Lower leg skin (tissue), 4 donors: ENCODE data around the gene TRIM44. TPM values are rescaled to one million over a fixed set of nuclear protein-coding genes. Genes with fewer than 3 reads are reported as not detected.
"Not testable (repeated sequence)": the region's sequence is repeated elsewhere in the genome, so short reads cannot be mapped to it uniquely, and the experiment has no call there.

Source experiments
- DNase-seq, 2 donors: peaks; one replicate each; pipeline ENCODE4 v3.0.0-alpha.2; 2019; ENCODE audit warnings: low spot score in 2 of 2
- H3K4me3 ChIP-seq: fragments of 200-600 bp; sonication (generic); 2 replicates; pipeline ENCODE4 v1.5.1; 2017; ENCODE audit warnings: mild to moderate bottlenecking, low read depth; ENCODE audit not compliant: poor library complexity, severe bottlenecking
- POLR2A ChIP-seq, 2 donors: fragments of 450-650 bp; IDR thresholded peaks; one replicate each; pipeline ENCODE4 v1.6.1; 2016 to 2017; ENCODE audit warnings: antibody characterized with exemption in 2 of 2, mild to moderate bottlenecking in 1 of 2, moderate library complexity in 1 of 2
- WGBS, 2 donors: methylation state at CpG; one replicate each; pipeline ENCODE4 v1.1.5; 2018; 5-methylcytosine and 5-hydroxymethylcytosine counted together
- intact Hi-C: fragments of 100-400 bp; cut with DNase I; formaldehyde crosslinking; loops from one replicate; pipeline ENCODE4 v1.15.0; 2023; ENCODE audit warnings: low total_unique reads
- total RNA-seq, 4 donors: library from RNA; depleted of rRNA; stranded (reverse); fragments of >200 nt; gene quantifications; one replicate each; pipeline ENCODE4 v1.1.0, GENCODE V29; 2016
- TF ChIP-seq, protein P1 (sequence below), 3 donors: fragments of 450-650 bp; IDR thresholded peaks; one replicate each; pipeline ENCODE4 v1.5.1; 2016; ENCODE audit warnings: antibody characterized with exemption in 3 of 3, mild to moderate bottlenecking in 3 of 3, moderate library complexity in 2 of 3

TRIM44 gene
- total RNA-seq, 4 donors from 2014 or later: 9.6 to 29.3 (median 23.8) TPM

GRCh38 chr11:35771722-35772121 lies 109.1 kb downstream of the TRIM44 start:
- H3K4me3 ChIP-seq: no peak overlapping the region
- no peak for DNase-seq
- WGBS, 2 donors: 97 to 99% methylated on average over 5 of the region's 5 CpGs
- intact Hi-C loops: no loop called here
- TF ChIP-seq, protein P1, sequence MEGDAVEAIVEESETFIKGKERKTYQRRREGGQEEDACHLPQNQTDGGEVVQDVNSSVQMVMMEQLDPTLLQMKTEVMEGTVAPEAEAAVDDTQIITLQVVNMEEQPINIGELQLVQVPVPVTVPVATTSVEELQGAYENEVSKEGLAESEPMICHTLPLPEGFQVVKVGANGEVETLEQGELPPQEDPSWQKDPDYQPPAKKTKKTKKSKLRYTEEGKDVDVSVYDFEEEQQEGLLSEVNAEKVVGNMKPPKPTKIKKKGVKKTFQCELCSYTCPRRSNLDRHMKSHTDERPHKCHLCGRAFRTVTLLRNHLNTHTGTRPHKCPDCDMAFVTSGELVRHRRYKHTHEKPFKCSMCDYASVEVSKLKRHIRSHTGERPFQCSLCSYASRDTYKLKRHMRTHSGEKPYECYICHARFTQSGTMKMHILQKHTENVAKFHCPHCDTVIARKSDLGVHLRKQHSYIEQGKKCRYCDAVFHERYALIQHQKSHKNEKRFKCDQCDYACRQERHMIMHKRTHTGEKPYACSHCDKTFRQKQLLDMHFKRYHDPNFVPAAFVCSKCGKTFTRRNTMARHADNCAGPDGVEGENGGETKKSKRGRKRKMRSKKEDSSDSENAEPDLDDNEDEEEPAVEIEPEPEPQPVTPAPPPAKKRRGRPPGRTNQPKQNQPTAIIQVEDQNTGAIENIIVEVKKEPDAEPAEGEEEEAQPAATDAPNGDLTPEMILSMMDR (IDR thresholded peaks at IDR 0.05): no peak
- no peak for TF ChIP-seq POLR2A (IDR thresholded peaks at IDR 0.05)

- H3K4me3 ChIP-seq, DNase-seq, intact Hi-C loops: not testable (repeated sequence)
- 91 to 98% methylated on average over 2 to 3 of the region's 3 CpGs for WGBS, 2 donors
These were observed 114.7 kb downstream of the TRIM44 start for GRCh38 chr11:35777241-35777640.

DNA sequence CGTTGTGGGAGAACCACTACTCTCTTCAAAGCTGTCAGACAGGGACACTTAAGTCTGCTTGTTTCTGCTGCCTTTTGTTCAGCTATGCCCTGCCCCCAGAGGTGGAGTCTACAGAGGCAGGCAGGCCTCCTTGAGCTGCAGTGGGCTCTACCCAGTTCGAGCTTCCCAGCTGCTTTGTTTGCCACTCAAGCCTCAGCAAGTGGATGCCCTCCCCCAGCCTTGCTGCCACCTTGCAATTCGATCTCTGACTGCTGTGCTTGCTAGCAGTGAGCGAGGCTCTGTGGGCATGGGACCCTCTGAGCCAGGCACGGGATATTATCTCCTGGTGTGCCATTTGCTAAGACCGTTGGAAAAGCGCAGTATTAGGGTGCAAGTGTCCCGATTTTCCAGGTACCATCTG lies 116.4 kb downstream of the TRIM44 start:
- WGBS, 2 donors: 93 to 99% methylated on average over 8 of the region's 8 CpGs
- DNase-seq, H3K4me3 ChIP-seq, intact Hi-C loops: not testable (repeated sequence)

- TF ChIP-seq, protein P1 (IDR thresholded peaks at IDR 0.05): no peak
- TF ChIP-seq POLR2A (IDR thresholded peaks at IDR 0.05): no peak
- 97 to 100% methylated on average over 5 of the region's 5 CpGs for WGBS, 2 donors
These were observed 116.8 kb downstream of the TRIM44 start for GRCh38 chr11:35779409-35779808.

DNA sequence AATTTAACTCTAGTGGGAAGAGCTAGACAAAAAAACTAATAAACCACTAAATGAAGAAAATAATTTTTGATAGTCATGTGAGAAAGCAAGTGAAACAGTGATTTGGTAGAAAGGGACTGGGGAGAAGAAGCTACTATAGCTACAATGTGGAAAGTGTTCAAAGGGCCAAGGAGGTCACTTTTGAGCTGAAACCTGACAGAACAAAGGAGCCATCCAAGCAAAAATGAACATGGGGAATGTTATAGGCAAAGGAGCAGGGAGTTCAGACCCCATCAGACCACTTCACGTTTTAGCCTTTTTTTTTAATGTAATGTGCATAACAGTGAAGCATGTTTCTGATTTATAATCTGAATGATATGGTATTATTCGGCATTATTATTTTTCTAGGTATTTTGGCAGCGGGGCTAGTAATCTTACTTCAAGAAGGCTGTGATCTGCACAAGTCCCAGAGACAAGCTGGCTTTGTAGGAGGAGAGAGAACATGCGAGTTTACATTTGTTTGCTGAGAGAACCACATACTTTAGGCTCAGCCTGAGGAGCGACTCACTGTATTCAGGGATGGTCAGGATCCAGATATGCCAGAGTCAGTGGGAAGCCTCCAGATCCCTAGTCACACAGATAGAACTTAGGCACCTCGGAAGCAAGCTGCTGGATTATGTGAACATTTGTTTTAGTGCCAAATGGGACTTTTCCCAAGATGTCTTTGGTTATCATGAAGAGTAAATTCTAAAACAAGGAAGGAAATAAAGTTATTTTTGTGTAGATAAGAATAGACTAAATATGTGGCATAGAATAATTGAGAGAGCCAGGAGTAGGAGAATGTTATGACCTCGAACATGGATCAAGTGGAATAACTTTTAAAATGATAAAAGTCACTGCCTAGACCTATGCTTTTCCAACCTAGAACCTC lies 118.6 kb downstream of the TRIM44 start:
- DNase-seq: no peak
- no peak overlapping the region for H3K4me3 ChIP-seq
- intact Hi-C loops: no loop called here
- no peak for TF ChIP-seq POLR2A (IDR thresholded peaks at IDR 0.05)
- TF ChIP-seq, protein P1 (IDR thresholded peaks at IDR 0.05): no peak
- WGBS, 2 donors: 72 to 73% methylated on average over 7 of the region's 7 CpGs

More at GRCh38 chr11:35779409-35779808, 116.8 kb downstream of the TRIM44 start:
- DNase-seq: no peak
- intact Hi-C loops: no loop called here
- no peak overlapping the region for H3K4me3 ChIP-seq

DNA sequence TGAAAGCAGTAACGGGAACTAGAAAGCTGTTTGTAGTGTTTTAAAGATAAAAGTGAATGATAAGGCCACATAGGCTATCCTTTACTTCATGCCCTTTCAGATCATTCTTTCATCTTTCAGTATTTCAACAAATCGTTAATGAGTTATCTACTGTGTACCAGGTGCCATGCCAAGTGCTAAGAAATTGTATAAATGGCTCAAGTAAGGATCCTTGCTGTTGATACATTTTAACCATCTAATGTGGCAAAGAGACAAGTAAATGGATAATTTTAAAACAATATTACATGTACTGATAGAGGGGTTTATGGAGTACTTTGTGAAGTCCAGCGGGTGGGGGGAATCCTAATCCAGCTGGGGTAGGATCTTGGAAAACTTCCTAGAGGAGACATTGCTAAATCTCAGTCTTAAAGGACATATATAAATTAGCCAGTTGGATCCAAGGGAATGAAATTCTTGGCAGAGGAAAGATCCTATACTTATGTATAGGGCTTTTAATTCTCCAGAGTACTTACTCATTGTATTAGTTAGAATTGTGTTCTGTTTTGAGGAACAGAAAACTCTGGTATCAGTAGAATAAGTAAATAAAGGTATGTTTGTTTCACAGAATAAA lies 119.4 kb downstream of the TRIM44 start:
- DNase-seq: no peak
- intact Hi-C loops: no loop called here
- TF ChIP-seq, protein P1 (IDR thresholded peaks at IDR 0.05): no peak
- no peak for TF ChIP-seq POLR2A (IDR thresholded peaks at IDR 0.05)
- 85 to 86% methylated on average over 3 of the region's 3 CpGs for WGBS, 2 donors
- no peak overlapping the region for H3K4me3 ChIP-seq
